Stimulated activated CD4-positive, alpha-beta T cell treated with anti-CD3 and anti-CD28 coated beads, Interleukin-1b, Interleukin-23, amount 100 ng/mL, for 1 hour (primary cell): ENCODE results near the gene H2BW1.
"Not testable (repeated sequence)": the region's sequence is repeated elsewhere in the genome, so short reads cannot be mapped to it uniquely, and the experiment has no call there.

Experiments
- DNase-seq, 2 donors: peaks; one replicate each; pipeline ENCODE4 v3.0.0-alpha.2; 2020; ENCODE audit warnings: low read depth in 2 of 2

Gene H2BW1, protein sequence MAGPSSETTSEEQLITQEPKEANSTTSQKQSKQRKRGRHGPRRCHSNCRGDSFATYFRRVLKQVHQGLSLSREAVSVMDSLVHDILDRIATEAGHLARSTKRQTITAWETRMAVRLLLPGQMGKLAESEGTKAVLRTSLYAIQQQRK

DNA sequence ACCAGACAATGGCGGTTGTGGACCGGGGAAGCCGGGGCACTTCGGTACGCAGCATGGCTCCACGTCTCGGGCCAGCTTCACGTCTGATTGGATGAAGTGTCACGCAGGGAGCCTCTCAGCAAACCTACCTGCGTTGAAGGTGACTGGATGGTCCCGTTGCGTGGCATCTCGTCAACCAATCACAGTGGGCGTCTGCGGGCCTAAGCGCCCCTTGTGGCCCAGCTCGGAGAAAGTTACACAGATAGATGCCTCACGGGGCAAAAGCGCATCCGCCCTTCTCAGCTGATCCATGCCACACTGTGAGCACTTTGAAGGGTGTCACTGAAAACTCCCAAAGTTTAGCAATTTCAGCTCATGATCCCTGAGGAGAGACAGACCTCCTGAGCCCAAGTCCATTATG is at the start of gene H2BW1:
TSS of gene H2BW1 (minus strand) at position 103 of the 400 bp plus-strand sequence. CDS start 132 bp downstream, outside the sequence.
- DNase-seq = no peak

GRCh38 chrX:104062636-104063035 is 49.1 kb upstream of the H2BW1 start:
- DNase-seq = not testable (repeated sequence)

GRCh38 chrX:104054956-104055355 is 41.4 kb upstream of the H2BW1 start:
- not testable (repeated sequence) for DNase-seq

- DNase-seq = no peak
These were observed 33.7 kb upstream of the H2BW1 start for GRCh38 chrX:104047171-104047570.

DNA sequence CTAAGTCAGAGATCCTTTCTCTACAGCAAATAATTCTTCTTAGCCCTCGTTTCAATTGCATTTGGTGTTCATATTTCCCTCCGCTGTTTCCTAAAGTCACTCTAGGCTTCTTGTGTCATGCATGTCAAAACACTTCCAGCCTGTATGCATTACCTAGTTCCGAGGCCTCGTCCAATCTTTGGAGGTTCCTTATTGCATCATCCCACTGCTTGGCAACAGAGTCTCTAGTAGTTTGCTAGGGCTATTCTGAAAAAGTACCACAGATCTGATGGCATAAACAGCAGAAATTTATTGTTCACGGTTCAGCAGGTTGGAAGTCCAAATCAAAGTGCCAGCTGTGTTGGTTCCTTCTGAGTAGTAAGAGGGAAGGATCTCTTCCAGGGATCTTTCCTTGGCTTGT is 32.1 kb upstream of the H2BW1 start:
- no peak for DNase-seq

DNA sequence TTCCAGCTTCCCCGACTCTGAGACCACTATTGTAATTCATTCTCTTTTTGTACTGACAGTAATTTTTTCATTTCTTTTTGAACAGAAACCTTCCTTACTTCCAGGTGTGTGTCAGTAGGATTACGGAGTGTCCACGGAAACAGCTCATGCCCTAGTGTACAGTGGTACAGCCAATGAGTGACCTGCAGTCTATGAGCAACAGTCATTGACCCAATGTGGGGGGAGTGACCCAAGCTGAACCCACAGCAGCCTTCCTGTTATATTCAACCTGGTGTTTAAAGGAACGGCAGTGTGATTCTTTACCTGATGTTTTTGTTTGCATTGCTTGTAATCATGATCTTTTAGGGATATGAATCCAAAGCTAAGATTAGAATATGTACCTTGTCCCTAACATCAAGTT is 27.5 kb upstream of the H2BW1 start:
- no peak for DNase-seq

- DNase-seq = no peak
These were observed 26.4 kb upstream of the H2BW1 start, which contains the start of gene H2BW2 for GRCh38 chrX:104039689-104040505. Gene H2BW2, plus strand, starts transcription at chrX:104039956. Its CDS starts 39 bp downstream, at chrX:104039995.

DNA sequence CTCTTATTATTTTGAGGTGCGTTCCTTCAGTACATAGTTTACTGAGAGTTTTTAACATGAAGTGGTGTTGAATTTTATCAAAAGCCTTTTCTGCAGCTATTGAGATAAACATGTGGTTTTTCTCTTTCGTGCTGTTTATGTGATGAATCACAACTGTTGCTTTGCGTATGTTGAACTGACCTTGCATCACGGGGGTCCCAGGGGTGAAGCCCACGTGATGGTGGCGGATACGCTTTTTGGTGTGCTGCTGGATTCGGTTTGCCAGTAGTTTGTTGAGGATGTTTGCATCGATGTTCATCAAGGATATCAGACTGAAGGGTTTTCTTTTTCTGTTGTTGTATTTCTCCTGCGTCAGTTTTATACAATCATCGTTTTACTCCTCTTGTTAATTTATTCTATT is 4.6 kb upstream of the H2BW1 start:
- no peak for DNase-seq

DNA sequence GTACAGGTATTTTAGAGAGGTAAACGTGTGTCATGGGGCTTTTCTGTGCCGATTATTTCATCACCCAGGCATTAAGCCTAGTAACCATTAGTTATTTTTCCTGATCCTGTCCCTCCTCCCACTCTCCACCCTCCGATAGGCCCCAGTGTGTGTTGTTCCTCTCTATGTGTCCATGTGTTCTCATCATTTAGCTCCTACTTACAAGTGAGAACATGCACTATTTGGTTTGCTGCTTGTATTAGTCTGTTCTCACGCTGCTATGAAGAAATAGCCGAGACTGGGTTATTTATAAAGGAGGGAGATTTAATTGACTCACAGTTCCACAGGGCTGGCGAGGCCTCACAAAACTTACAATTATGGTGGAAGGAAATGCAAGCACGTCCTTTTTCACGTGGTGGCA is 2.1 kb upstream of the H2BW1 start:
- DNase-seq = not testable (repeated sequence)

DNA sequence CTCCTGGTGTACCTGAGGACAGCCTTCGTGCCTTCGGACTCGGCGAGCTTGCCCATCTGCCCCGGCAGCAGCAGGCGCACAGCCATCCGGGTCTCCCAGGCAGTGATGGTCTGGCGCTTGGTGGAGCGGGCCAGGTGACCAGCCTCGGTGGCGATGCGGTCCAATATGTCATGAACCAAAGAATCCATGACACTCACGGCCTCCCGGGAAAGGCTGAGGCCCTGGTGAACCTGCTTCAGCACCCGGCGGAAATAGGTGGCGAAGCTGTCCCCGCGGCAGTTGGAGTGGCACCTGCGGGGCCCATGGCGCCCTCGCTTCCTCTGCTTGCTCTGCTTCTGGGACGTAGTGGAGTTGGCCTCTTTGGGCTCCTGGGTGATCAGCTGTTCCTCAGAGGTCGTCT is 350 bp downstream of the H2BW1 start:
- no peak for DNase-seq

DNA sequence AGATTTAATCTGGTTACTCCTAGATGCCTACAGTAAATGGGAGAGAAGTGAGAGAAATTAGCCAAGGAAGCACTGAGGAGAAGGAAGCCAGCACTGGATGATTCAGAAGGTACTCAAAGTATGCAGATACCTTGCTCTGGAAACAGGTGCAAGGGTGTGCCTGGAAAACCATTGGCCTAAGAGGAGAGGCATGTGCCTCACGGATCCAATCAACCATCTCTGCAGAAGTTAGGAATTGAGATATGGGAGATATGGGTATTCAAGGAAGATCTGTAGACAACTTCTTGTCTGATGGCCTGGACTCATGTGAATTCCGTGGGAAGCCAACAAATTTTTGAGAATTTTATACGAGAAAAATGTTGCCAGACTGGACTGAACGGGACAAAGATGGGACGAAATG is 4.7 kb downstream of the H2BW1 start:
- DNase-seq = no peak

- DNase-seq = no peak
These were observed 14.3 kb downstream of the H2BW1 start for GRCh38 chrX:103999234-103999633.

DNA sequence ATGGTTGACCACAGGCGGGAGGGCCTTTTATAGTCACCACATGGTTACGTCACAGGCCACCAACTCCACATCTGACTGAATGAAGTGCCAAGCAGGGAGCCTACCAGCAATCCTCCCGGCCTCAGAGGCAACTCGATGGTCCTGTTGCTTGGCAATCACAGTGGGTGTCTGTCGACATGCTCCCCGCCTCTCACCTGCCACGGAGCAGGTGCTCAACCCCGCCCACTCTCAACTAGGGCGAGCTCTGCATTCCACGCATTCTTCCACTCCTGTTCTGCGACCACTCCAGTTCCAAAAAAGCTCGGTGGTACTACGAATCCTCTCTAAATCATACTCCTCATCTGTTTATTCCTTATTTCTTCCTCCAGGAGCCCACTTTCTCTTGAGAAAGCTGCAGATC is 30.0 kb downstream of the H2BW1 start:
- DNase-seq = not testable (repeated sequence)

- not testable (repeated sequence) for DNase-seq
These were observed 50.9 kb downstream of the H2BW1 start, which contains the start of gene TMSB15B for GRCh38 chrX:103962411-103963278. Gene TMSB15B, plus strand, starts transcription at chrX:103962627.
